Choroid plexus epithelial cell (primary cell): ENCODE measurements around the gene SWI5.

ENCODE experiments used
- DNase-seq: peaks from one replicate; pipeline ENCODE4 v3.0.0-alpha.2; 2010; ENCODE audit warnings: low read depth
- H3K4me3 ChIP-seq: 2 replicates; pipeline ENCODE4 v1.5.1; 2011; ENCODE audit warnings: low read depth, mild to moderate bottlenecking, control low read depth, low read length, moderate library complexity
- TF ChIP-seq, protein P1 (sequence below): conservative IDR thresholded peaks from 2 replicates; pipeline ENCODE4 v1.5.1; 2011; ENCODE audit warnings: low read depth, mild to moderate bottlenecking, control low read depth, inconsistent platforms, low read length, moderate library complexity

The SWI5 gene

DNA sequence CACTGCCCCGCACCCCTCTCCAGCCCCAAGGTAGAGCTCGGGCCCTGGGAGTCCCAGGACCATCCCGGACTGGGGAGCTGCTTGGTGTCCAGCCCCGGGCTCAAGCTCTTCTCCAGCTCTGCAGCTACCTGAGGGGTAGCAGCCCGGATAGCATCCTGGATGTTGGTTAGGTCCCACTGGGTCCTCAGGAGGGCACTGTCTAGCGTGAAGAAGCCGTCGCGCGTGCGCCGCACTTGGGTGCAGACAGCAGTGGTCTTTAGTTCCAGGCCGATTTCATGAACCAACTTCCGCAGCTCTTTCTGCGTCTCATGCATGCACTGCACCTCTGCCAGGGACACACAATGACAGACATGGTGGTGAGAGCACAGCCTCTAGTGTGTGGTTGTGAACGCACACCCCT lies 33.5 kb downstream of the SWI5 start:
- H3K4me3 ChIP-seq, result no peak overlapping the region
- no peak for DNase-seq
- TF ChIP-seq, protein P1, sequence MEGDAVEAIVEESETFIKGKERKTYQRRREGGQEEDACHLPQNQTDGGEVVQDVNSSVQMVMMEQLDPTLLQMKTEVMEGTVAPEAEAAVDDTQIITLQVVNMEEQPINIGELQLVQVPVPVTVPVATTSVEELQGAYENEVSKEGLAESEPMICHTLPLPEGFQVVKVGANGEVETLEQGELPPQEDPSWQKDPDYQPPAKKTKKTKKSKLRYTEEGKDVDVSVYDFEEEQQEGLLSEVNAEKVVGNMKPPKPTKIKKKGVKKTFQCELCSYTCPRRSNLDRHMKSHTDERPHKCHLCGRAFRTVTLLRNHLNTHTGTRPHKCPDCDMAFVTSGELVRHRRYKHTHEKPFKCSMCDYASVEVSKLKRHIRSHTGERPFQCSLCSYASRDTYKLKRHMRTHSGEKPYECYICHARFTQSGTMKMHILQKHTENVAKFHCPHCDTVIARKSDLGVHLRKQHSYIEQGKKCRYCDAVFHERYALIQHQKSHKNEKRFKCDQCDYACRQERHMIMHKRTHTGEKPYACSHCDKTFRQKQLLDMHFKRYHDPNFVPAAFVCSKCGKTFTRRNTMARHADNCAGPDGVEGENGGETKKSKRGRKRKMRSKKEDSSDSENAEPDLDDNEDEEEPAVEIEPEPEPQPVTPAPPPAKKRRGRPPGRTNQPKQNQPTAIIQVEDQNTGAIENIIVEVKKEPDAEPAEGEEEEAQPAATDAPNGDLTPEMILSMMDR, result no peak

DNA sequence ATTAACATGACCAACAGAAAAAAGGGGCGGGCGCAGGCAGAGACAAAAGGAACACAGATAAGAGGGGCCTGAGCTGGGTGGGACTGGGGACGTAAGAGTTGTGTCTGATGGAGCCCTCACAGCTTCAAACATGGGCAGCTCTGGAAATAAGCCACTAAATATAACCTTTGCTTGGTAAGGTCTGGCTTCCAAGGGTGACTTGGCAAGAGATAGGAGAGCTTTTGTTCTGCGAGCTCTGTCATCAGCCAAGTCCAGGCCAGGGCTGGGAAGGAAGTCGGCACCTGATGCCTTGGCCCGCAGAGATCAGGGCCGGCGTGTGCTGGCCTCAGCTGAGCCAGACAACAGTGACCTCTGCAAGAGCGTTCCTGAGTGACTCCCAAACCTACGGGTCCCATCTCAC lies 34.4 kb downstream of the SWI5 start:
- no peak for DNase-seq
- TF ChIP-seq, protein P1, result no peak
- H3K4me3 ChIP-seq, result no peak overlapping the region

DNA sequence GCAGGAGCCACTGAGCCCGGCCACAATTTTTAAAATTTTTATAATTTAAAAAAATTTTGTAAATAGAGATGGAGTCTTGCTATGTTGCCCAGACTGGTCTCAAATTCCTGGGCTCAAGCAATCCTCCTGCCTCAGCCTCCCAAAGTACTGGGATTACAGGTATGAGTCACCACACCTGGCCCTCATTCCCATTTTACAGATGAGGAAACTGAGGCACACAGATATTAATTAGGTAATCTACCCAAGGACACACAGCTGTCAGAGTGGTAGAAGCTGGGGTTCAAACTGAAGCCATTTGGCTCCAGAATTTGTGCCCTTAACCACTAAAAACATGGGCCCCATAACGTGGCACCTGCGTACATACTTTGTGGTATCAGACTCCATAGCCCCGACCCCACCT lies 38.6 kb downstream of the SWI5 start:
- H3K4me3 ChIP-seq, result no peak overlapping the region
- no peak for DNase-seq
- TF ChIP-seq, protein P1, result no peak

DNA sequence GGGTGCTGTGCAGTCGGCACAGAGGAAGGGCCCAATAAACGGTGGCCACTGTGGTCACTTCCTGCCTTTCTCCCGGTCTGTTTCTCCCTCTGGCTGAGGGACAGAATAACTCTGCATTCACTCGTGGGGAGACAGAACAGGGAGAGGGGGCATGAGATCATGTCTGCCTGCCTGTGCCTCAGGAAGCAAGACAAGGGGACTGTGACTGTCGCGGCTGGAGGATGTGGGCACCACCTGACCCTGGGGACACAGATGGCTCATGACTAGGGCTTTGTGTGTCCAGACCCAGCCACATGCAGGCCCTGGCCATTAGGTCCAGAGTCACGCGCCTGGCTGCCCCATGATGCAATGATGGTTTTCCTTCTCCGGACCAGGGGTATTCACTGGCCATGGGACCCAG lies 40.3 kb downstream of the SWI5 start:
- TF ChIP-seq, protein P1, result no peak
- H3K4me3 ChIP-seq, result no peak overlapping the region
- DNase-seq, result no peak

DNA sequence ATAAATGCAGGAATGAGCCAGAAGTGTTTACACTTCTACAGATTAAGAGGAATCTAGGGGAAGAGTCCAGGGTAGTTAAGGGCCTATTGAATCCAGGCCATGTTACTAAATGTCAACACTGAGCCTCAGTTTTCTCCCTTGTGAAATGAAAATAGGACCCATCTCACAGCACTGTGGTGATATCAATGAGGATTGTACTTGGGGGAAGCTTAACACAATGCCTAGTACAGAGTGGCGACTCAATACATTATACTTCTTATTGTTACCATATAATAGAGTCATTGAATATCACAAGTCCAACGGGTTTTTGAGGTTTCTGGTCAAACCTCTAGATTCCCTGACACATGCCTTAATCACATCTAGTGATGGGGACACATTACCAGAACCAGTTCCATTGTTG lies 41.6 kb downstream of the SWI5 start:
- no peak for DNase-seq
- TF ChIP-seq, protein P1, result no peak

DNA sequence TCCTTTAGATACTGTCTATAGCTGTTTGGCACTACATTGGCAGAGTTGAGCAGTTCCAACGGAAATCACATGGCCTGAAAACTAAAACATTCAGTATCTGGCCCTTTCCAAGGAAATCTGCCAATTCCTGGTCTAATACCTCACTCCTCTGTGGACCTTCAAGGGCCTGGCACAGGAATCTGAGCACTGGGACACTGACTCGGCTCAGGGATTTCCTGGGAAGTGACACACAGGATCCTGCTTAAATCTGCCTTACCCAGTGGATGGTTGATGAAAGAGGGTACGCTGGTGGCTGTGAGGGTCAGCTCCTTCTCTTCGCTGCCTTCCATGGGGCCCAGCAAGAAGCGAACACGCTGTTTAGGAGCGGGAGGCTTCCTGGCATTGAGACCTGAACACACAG lies 45.3 kb downstream of the SWI5 start:
- TF ChIP-seq, protein P1, result no peak
- peak overlapping the region; percentile 92 for H3K4me3 ChIP-seq
- no peak for DNase-seq

More for the DNA sequence above, 41.6 kb downstream of the SWI5 start:
- H3K4me3 ChIP-seq, result no peak overlapping the region

DNA sequence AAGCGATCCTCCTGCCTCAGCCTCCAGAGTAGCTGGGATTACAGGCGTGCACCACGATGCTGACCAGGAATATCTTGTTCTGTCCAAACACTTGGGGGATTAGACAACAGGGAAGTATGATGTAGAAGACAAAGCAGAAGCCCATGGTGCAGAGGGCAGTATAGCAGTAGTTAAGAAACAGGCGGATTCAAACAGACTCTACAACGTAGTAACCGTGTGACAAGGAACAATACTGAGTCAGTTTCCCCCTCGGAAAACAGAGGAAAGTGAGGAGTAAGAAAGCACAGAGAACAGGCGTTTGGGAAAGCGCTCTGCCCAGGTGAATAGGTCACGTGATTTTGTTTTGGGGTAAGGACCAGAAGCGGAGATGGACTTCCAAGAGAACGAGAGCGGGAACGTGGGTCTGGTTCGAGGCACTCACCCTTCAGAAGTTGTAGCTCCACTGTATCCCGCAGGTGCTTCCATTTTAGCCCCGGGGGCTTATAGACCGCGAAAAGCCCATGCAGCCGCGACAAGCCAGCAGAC lies 45.9 kb downstream of the SWI5 start:
- H3K4me3 ChIP-seq, result peak overlapping the region; percentile 92
- TF ChIP-seq, protein P1, result no peak
- no peak for DNase-seq
